HL-60 (cell line): Measurements from ENCODE around the gene SERP2.

Source experiments
- CTCF ChIP-seq: IDR thresholded peaks from one replicate; pipeline ENCODE4 v1.5.1; 2011; ENCODE audit warnings: low read length, control low read depth, inconsistent platforms; ENCODE audit not compliant: insufficient read depth
- SPI1 ChIP-seq: IDR thresholded peaks from 2 replicates; pipeline ENCODE4 v1.6.1; 2012; ENCODE audit warnings: low read depth, mild to moderate bottlenecking, borderline replicate concordance
- TF ChIP-seq, protein P1 (sequence below): IDR thresholded peaks from 2 replicates; pipeline ENCODE4 v1.6.1; 2012; ENCODE audit warnings: low read depth; ENCODE audit not compliant: insufficient replicate concordance

DNA sequence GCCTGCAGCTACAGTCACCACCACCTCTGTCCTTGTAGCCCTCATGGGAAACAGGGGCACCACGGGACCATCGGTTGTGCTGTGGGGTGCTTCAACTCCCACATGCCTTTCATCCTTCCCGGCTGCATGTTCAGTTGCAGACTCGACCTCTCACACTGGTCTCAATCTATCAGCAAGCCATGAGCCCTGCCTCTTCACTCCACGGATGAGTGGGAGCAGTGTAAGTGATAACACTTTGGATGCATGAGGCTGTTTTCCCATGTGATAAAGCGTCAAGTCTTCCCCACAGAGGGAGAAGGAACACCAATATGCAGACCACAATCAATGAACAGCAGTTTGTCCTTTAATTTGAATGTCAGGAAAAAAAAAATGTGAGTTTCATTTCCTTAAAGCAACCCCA, 12.2 kb downstream of the SERP2 start:
- TF ChIP-seq CTCF: no peak
- TF ChIP-seq, protein P1, sequence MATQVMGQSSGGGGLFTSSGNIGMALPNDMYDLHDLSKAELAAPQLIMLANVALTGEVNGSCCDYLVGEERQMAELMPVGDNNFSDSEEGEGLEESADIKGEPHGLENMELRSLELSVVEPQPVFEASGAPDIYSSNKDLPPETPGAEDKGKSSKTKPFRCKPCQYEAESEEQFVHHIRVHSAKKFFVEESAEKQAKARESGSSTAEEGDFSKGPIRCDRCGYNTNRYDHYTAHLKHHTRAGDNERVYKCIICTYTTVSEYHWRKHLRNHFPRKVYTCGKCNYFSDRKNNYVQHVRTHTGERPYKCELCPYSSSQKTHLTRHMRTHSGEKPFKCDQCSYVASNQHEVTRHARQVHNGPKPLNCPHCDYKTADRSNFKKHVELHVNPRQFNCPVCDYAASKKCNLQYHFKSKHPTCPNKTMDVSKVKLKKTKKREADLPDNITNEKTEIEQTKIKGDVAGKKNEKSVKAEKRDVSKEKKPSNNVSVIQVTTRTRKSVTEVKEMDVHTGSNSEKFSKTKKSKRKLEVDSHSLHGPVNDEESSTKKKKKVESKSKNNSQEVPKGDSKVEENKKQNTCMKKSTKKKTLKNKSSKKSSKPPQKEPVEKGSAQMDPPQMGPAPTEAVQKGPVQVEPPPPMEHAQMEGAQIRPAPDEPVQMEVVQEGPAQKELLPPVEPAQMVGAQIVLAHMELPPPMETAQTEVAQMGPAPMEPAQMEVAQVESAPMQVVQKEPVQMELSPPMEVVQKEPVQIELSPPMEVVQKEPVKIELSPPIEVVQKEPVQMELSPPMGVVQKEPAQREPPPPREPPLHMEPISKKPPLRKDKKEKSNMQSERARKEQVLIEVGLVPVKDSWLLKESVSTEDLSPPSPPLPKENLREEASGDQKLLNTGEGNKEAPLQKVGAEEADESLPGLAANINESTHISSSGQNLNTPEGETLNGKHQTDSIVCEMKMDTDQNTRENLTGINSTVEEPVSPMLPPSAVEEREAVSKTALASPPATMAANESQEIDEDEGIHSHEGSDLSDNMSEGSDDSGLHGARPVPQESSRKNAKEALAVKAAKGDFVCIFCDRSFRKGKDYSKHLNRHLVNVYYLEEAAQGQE: no peak
- TF ChIP-seq SPI1: no peak
